Suprapubic skin (tissue), 3 donors: ENCODE measurements around the gene ASIC2.

Source experiments
- POLR2AphosphoS5 ChIP-seq, 3 donors: sonication (generic); formaldehyde crosslinking; IDR thresholded peaks; one replicate each; pipeline ENCODE4 v1.6.1; 2017; ENCODE audit warnings: antibody characterized with exemption in 3 of 3
- TF ChIP-seq, protein P1 (sequence below), 2 donors: fragments of 200-600 bp in 1 of 2; fragments of 450-650 bp in 1 of 2; sonication (generic) in 1 of 2; IDR thresholded peaks; one replicate each; pipeline ENCODE4 v1.5.1; 2016 to 2019; ENCODE audit warnings: antibody characterized with exemption in 2 of 2, mild to moderate bottlenecking in 1 of 2, moderate library complexity in 1 of 2

GRCh38 chr17:33085256-33085655 lies 207.8 kb downstream of the ASIC2 start:
- TF ChIP-seq, protein P1, sequence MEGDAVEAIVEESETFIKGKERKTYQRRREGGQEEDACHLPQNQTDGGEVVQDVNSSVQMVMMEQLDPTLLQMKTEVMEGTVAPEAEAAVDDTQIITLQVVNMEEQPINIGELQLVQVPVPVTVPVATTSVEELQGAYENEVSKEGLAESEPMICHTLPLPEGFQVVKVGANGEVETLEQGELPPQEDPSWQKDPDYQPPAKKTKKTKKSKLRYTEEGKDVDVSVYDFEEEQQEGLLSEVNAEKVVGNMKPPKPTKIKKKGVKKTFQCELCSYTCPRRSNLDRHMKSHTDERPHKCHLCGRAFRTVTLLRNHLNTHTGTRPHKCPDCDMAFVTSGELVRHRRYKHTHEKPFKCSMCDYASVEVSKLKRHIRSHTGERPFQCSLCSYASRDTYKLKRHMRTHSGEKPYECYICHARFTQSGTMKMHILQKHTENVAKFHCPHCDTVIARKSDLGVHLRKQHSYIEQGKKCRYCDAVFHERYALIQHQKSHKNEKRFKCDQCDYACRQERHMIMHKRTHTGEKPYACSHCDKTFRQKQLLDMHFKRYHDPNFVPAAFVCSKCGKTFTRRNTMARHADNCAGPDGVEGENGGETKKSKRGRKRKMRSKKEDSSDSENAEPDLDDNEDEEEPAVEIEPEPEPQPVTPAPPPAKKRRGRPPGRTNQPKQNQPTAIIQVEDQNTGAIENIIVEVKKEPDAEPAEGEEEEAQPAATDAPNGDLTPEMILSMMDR (IDR thresholded peaks at IDR 0.05) = no peak
- TF ChIP-seq POLR2AphosphoS5 (IDR thresholded peaks at IDR 0.05) = no peak
